ENCODE results near the gene RIPOR3. TPM values are rescaled to one million over a fixed set of nuclear protein-coding genes. Genes with fewer than 3 reads are reported as not detected.

RIPOR3 gene, protein sequence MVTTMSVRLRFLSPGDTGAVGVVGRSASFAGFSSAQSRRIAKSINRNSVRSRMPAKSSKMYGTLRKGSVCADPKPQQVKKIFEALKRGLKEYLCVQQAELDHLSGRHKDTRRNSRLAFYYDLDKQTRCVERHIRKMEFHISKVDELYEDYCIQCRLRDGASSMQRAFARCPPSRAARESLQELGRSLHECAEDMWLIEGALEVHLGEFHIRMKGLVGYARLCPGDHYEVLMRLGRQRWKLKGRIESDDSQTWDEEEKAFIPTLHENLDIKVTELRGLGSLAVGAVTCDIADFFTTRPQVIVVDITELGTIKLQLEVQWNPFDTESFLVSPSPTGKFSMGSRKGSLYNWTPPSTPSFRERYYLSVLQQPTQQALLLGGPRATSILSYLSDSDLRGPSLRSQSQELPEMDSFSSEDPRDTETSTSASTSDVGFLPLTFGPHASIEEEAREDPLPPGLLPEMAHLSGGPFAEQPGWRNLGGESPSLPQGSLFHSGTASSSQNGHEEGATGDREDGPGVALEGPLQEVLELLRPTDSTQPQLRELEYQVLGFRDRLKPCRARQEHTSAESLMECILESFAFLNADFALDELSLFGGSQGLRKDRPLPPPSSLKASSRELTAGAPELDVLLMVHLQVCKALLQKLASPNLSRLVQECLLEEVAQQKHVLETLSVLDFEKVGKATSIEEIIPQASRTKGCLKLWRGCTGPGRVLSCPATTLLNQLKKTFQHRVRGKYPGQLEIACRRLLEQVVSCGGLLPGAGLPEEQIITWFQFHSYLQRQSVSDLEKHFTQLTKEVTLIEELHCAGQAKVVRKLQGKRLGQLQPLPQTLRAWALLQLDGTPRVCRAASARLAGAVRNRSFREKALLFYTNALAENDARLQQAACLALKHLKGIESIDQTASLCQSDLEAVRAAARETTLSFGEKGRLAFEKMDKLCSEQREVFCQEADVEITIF
- total RNA-seq (10 to 100 TPM in 1 of 10 donors, 1 to 10 TPM in 9; 1.6 to 21.8 (median 2.7) TPM), polyA plus RNA-seq (10 to 100 TPM in 1 of 2 donors, 1 to 10 TPM in 1; 6.3 to 50.2 TPM)
- long read RNA-seq, donor 1, full-length matches to known transcripts, result 10 of 46 reads
- long read RNA-seq, donor 1, partial matches to known transcripts, result 12 of 46 reads
- long read RNA-seq, donor 1, other reads (novel, unspliced or antisense), result 24 of 46 reads
- long read RNA-seq, donor 2, full-length matches to known transcripts, result 3 of 18 reads
- long read RNA-seq, donor 2, partial matches to known transcripts, result 9 of 18 reads
- long read RNA-seq, donor 2, other reads (novel, unspliced or antisense), result 6 of 18 reads
- long read RNA-seq, donor 3, partial matches to known transcripts, result 9 of 18 reads
- long read RNA-seq, donor 3, other reads (novel, unspliced or antisense), result 9 of 18 reads

DNA sequence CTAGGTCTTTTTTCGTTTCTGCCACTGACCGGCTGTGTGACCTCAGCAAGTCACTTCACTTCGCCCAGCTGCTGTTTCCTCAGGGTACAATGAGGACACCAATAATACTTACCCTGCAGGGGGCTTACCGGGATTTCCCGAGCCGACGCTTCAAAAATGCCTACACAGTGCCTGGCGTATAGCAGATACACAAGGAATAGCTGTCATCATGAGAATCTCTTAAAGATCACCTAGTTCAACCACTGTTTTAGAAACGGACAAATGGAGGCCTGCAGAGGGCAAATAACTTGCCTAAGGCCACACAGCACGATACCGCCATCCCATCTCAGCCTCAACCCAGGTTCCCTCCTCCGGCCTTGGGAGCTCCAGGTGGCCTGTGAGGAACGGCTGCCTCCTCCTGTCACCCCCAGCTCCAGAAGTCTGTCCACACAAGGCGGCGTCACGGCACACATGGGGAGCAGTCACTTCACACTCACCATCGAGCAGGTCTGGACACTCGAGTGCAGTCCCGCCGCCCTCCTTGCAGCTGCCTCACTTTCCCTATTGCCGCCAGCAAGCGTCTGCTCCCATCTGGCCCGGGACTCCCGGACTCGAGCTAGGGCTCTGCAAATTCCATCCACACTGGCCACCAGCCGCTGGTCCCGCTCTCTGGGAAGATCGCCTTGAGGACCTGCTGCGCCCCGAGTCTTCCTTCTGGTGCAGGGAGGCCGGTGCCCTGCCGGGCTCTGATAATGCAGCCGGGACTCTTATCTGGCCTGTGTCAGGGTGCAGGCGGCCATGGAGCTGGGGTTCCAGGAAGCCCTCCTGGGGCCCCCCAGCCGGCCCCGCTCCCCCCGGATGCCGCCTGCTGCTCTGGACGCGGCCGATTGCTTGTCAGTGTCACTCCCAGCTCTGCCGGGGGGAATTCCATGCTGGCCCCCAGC is at the start of gene RIPOR3:
RIPOR3 (minus strand) TSS at position 893 of the 923 bp plus-strand sequence; CDS start at position 479, 414 bp downstream.
- intact Hi-C loops (cut with DNase I), result no loop called here
- Histone ChIP-seq H3K9me3 (no peaks in the 10 kb centered on the region), H3K27me3 (peaks cover 0 to 46% (median 9%) of the 10 kb centered on the region in 7 donors), H3K27ac (peak within 1 kb of the TSS; percentile 35 to 79 (median 67)), H3K4me1 (peaks cover 0 to 42% (median 34%) of the 10 kb centered on the region in 9 donors), H3K4me3 (peak within 1 kb of the TSS; percentile 23 to 62 (median 54)), H3K36me3 (no peaks in the 10 kb centered on the region)
- ATAC-seq (peak; percentile 28 to 59 (median 50)), DNase-seq (peak in 1 of 2 donors; percentile 42)
- TF ChIP-seq, protein P1, sequence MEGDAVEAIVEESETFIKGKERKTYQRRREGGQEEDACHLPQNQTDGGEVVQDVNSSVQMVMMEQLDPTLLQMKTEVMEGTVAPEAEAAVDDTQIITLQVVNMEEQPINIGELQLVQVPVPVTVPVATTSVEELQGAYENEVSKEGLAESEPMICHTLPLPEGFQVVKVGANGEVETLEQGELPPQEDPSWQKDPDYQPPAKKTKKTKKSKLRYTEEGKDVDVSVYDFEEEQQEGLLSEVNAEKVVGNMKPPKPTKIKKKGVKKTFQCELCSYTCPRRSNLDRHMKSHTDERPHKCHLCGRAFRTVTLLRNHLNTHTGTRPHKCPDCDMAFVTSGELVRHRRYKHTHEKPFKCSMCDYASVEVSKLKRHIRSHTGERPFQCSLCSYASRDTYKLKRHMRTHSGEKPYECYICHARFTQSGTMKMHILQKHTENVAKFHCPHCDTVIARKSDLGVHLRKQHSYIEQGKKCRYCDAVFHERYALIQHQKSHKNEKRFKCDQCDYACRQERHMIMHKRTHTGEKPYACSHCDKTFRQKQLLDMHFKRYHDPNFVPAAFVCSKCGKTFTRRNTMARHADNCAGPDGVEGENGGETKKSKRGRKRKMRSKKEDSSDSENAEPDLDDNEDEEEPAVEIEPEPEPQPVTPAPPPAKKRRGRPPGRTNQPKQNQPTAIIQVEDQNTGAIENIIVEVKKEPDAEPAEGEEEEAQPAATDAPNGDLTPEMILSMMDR (IDR thresholded peaks at IDR 0.05), result no peak
- 16 to 18% methylated on average over 42 of the region's 42 CpGs for WGBS, 2 donors

DNA sequence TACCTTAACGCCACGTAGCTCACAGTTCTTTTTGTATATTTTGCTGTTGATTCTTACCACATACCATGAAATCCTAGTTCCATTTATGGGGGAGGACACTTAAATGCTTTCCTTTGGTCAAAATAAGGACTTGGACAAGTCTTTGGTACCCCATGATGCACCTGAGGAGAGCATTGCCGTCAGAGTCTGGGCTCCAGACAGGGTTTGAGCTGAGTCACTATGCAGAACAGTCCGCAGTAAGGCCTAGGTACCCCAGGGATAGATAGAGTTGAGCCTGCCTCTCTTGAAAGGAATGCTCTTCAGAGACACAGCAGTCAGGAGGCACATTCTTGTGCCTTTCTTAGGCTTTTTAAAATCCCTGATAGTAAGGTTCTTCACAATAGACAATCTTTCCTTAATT is 46.0 kb upstream of the RIPOR3 start:
- no peak for DNase-seq
- TF ChIP-seq, protein P1 (IDR thresholded peaks at IDR 0.05), result no peak
- no peaks in the 10 kb centered on the region for H3K9me3 ChIP-seq
- no peaks in the 10 kb centered on the region for H3K36me3 ChIP-seq
- H3K27me3 ChIP-seq, result peaks cover 0 to 7% (median 0%) of the 10 kb centered on the region in 7 donors
- no peak overlapping the region for H3K4me3 ChIP-seq
- peaks cover 0 to 17% (median 6%) of the 10 kb centered on the region in 9 donors for H3K4me1 ChIP-seq
- intact Hi-C loops (cut with DNase I), result loop anchor here in 1 of 10 donors (10.0 kb wide), 1 partner anchor 143 kb away; no protein-coding TSS in a partner anchor
- ATAC-seq, result peak in 1 of 8 donors; percentile 46
- no peak overlapping the region for H3K27ac ChIP-seq
- 76 to 81% methylated on average over 4 of the region's 4 CpGs for WGBS, 2 donors

DNA sequence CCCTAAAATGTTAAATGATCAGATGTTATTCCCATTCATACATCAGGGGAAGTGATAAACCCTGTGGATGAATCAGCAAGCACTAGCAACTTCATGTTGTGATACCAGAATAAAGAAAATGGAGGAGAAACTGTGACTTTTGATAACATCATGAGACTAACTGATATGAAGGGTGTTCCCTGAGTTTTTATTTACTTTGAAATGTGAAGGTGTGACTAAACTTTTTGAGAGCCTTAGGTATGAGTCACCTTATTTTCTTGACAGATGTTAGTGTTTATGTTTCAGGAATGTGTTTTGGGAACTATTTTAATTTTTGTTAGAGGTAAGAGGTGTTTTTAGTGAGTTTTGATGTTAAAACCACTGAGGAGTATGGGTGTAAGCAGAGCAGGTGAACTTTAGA is 44.5 kb upstream of the RIPOR3 start:
- Histone ChIP-seq H3K9me3 (no peaks in the 10 kb centered on the region), H3K4me3 (no peak overlapping the region), H3K27ac (no peak overlapping the region), H3K36me3 (no peaks in the 10 kb centered on the region), H3K4me1 (peaks cover 0 to 28% (median 12%) of the 10 kb centered on the region in 9 donors), H3K27me3 (peaks cover 0 to 17% (median 3%) of the 10 kb centered on the region in 7 donors)
- no peak for ATAC-seq
- DNase-seq, result no peak
- intact Hi-C loops (cut with DNase I), result loop anchor here in 1 of 10 donors (10.0 kb wide), 1 partner anchor 141 kb away; no protein-coding TSS in a partner anchor
- TF ChIP-seq, protein P1 (IDR thresholded peaks at IDR 0.05), result no peak
